Embryonic facial prominence (tissue), 1 donor: ENCODE data around the gene MAP3K20.
"Not testable (repeated sequence)": the region's sequence is repeated elsewhere in the genome, so short reads cannot be mapped to it uniquely, and the experiment has no call there.

Experiments
- DNase-seq: peaks from one replicate; pipeline ENCODE4 v3.0.0-alpha.2; 2016; ENCODE audit errors: extremely low spot score

Gene MAP3K20

GRCh38 chr2:173232956-173233744, 157.5 kb downstream of the MAP3K20 start:
- DNase-seq, result no peak

- no peak for DNase-seq
These were observed 160.5 kb downstream of the MAP3K20 start for GRCh38 chr2:173235947-173236803.

- DNase-seq, result no peak
These were observed 162.7 kb downstream of the MAP3K20 start for GRCh38 chr2:173238385-173238784.

GRCh38 chr2:173238831-173239230, 163.2 kb downstream of the MAP3K20 start:
- DNase-seq, result no peak

- no peak for DNase-seq
These were observed 164.0 kb downstream of the MAP3K20 start for GRCh38 chr2:173239644-173240043.

GRCh38 chr2:173240083-173240482, 164.4 kb downstream of the MAP3K20 start:
- no peak for DNase-seq

GRCh38 chr2:173241643-173242042, 166.0 kb downstream of the MAP3K20 start:
- DNase-seq, result no peak

- no peak for DNase-seq
These were observed 171.5 kb downstream of the MAP3K20 start for GRCh38 chr2:173247156-173247555.

GRCh38 chr2:173248381-173248780, 172.7 kb downstream of the MAP3K20 start:
- DNase-seq, result no peak

GRCh38 chr2:173249661-173250641, 174.3 kb downstream of the MAP3K20 start:
- DNase-seq, result no peak

- no peak for DNase-seq
These were observed 175.6 kb downstream of the MAP3K20 start for GRCh38 chr2:173251225-173251624.

GRCh38 chr2:173252581-173252980, 176.9 kb downstream of the MAP3K20 start:
- DNase-seq, result no peak

- DNase-seq, result no peak
These were observed 179.0 kb downstream of the MAP3K20 start for GRCh38 chr2:173254659-173255058.

GRCh38 chr2:173258701-173259100, 183.1 kb downstream of the MAP3K20 start:
- DNase-seq, result no peak

GRCh38 chr2:173262356-173262755, 186.7 kb downstream of the MAP3K20 start:
- not testable (repeated sequence) for DNase-seq

- DNase-seq, result no peak
These were observed 188.5 kb downstream of the MAP3K20 start for GRCh38 chr2:173264151-173264550.

GRCh38 chr2:173264603-173265366, 189.1 kb downstream of the MAP3K20 start:
- DNase-seq, result no peak

GRCh38 chr2:173271135-173271534, 195.5 kb downstream of the MAP3K20 start:
- DNase-seq, result no peak

- no peak for DNase-seq
These were observed 196.2 kb downstream of the MAP3K20 start for GRCh38 chr2:173271825-173272224.

GRCh38 chr2:173272849-173273248, 197.2 kb downstream of the MAP3K20 start:
- DNase-seq, result no peak
